ENCODE measurements around the gene PLCH1. TPM values are rescaled to one million over a fixed set of nuclear protein-coding genes. Genes with fewer than 3 reads are reported as not detected.

Gene PLCH1
- total and polyA plus RNA-seq, 3 donors from 2014 or later = 23.2 to 32.1 (median 29.3) TPM

DNA sequence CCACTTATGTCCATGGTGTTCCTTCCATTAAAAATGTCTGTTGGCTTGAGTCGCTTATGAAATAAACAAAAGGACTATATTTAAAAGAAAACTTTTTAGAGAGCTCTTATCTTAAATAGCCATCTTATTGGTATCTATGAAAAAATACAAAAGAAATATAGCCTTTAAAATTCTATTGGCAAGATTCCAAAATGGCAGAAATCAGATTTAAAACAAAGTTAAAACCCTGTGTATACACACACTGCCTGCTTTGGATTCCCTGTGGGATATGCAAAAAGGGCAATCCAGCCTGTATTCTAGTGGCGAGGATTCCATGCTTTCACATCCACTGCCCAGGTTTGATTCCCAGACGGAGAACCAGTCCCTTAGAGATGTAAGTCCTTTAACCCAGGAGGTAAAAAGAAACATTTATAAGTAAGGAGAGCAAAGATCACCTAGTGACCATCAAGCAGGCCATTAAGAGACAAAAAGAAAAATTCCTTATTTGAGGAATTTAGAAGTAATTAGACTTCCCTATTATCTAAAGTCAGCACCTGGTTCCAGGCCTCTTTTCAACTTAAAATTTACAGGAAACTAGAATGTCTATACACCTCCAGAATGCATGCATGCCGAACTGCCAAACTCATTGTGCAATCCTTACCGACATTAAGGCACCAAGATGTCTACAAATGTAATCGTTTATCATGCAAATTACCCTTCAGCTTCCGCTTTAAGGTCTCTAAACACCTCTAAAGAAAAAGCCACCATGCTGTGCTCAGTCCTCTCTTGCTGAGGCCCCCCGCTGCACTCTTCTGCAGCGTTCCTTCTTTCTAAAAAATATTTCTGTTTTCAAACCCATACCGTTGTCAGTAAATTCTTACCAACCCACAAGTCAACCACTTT, 381.8 kb downstream of the PLCH1 start:
- WGBS, 2 donors = 67 to 79% methylated on average over 10 of the region's 10 CpGs
- Histone ChIP-seq H3K9me3 (no peaks in the 10 kb centered on the region), H3K4me1 (peaks cover 9% of the 10 kb centered on the region), H3K27me3 (no peaks in the 10 kb centered on the region), H3K27ac (peak overlapping the region in 1 of 2 donors; percentile 56), H3K4me3 (no peak overlapping the region), H3K36me3 (ENCODE audit: low read depth, missing control alignments) (no peaks in the 10 kb centered on the region)
- intact Hi-C loops (cut with DNase I; ENCODE audit: low total_unique reads) = no loop called here
- DNase-seq = no peak
- TF ChIP-seq CTCF (IDR thresholded peaks at IDR 0.05) (no peak), POLR2A (IDR thresholded peaks at IDR 0.05) (no peak)

GRCh38 chr3:155360281-155360680, 384.6 kb downstream of the PLCH1 start:
- Histone ChIP-seq H3K4me1 (no peaks in the 10 kb centered on the region), H3K4me3 (no peak overlapping the region), H3K9me3 (no peaks in the 10 kb centered on the region), H3K27me3 (no peaks in the 10 kb centered on the region), H3K36me3 (ENCODE audit: low read depth, missing control alignments) (no peaks in the 10 kb centered on the region), H3K27ac (no peak overlapping the region)
- 88 to 92% methylated on average over 2 of the region's 2 CpGs for WGBS, 2 donors
- TF ChIP-seq POLR2A (IDR thresholded peaks at IDR 0.05) (no peak), CTCF (IDR thresholded peaks at IDR 0.05) (no peak)
- intact Hi-C loops (cut with DNase I; ENCODE audit: low total_unique reads) = no loop called here
- no peak for DNase-seq

GRCh38 chr3:155356594-155357370, 388.1 kb downstream of the PLCH1 start:
- intact Hi-C loops (cut with DNase I; ENCODE audit: low total_unique reads) = no loop called here
- Histone ChIP-seq H3K9me3 (no peaks in the 10 kb centered on the region), H3K4me3 (no peak overlapping the region), H3K4me1 (no peaks in the 10 kb centered on the region), H3K36me3 (ENCODE audit: low read depth, missing control alignments) (no peaks in the 10 kb centered on the region), H3K27ac (no peak overlapping the region), H3K27me3 (no peaks in the 10 kb centered on the region)
- TF ChIP-seq POLR2A (IDR thresholded peaks at IDR 0.05) (no peak), CTCF (IDR thresholded peaks at IDR 0.05) (no peak)
- WGBS, 2 donors = 65 to 91% methylated on average over 4 to 7 of the region's 7 CpGs
- no peak for DNase-seq

GRCh38 chr3:155354658-155355057, 390.2 kb downstream of the PLCH1 start:
- intact Hi-C loops (cut with DNase I; ENCODE audit: low total_unique reads) = no loop called here
- TF ChIP-seq POLR2A (IDR thresholded peaks at IDR 0.05) = no peak
- no peak for TF ChIP-seq CTCF (IDR thresholded peaks at IDR 0.05)

More at GRCh38 chr3:155354658-155355057, 390.2 kb downstream of the PLCH1 start:
- Histone ChIP-seq H3K27ac (no peak overlapping the region), H3K9me3 (no peaks in the 10 kb centered on the region), H3K4me1 (no peaks in the 10 kb centered on the region), H3K36me3 (ENCODE audit: low read depth, missing control alignments) (no peaks in the 10 kb centered on the region), H3K4me3 (no peak overlapping the region), H3K27me3 (no peaks in the 10 kb centered on the region)
- DNase-seq = no peak
